ENCODE measurements around the gene PRR20G.

Gene PRR20G

DNA sequence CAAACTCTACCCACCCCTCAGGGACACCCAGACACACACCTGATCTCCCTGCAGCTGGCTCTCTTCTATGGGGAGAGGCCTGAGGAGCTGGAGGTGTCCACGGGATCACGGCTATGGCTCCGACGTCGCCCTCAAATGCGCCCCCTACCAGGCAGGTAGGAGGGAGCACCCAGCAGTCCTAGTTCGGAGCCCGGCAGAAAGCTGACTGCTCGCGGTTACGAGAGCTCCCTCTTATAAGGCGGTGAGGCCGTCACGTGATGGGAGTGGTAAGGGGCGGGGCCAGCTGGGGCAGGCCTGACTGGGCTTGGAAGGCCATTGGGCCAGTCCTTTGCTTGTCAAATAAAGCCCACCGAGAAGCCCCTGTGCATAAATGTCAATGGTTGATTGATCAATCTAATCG, at the start of gene PRR20G:
TSS of gene PRR20G (minus strand) at position 207 of the 400 bp plus-strand sequence. CDS start 681 bp downstream, outside the sequence.
- Histone ChIP-seq H3K27ac (ENCODE audit: low read depth, low read length) (no peak within 1 kb of the TSS), H3K27me3 (ENCODE audit: control insufficient read depth in 1 of 2, insufficient read depth in 2 of 2, low read length in 2 of 2) (no peaks in the 10 kb centered on the region), H3K9me3 (ENCODE audit: low read length) (no peaks in the 10 kb centered on the region), H3K4me3 (ENCODE audit: low read depth in 1 of 2, low read length in 2 of 2) (no peak within 1 kb of the TSS), H3K9ac (ENCODE audit: low read length) (no peak within 1 kb of the TSS), H3K36me3 (ENCODE audit: insufficient read depth, low read length) (no peaks in the 10 kb centered on the region), H3K4me1 (ENCODE audit: insufficient read depth, low read length) (no peaks in the 10 kb centered on the region)

DNA sequence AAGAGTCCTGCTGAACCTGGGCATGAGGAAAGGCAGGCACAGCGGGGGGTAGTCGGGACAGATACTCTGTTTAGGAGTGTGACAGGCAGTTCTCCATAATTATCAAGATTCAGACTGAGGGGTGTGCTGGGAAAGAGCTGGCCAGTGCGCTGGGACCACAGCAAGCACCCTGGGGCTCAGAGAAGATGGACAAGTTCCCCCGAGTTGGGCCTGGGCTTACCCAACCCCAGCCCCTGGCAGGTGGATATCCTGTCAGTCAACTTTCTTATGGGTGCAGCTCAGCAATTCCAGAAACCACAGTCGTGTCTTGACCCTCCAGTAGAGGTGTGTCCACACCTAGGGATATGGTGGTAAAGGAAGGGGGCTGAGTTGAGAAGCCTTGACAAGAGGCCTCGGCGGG, 49.2 kb upstream of the PRR20G start:
- Histone ChIP-seq H3K27ac (ENCODE audit: low read depth, low read length) (no peak overlapping the region), H3K9me3 (ENCODE audit: low read length) (no peaks in the 10 kb centered on the region), H3K36me3 (ENCODE audit: insufficient read depth, low read length) (no peaks in the 10 kb centered on the region), H3K9ac (ENCODE audit: low read length) (no peak overlapping the region), H3K4me1 (ENCODE audit: insufficient read depth, low read length) (no peaks in the 10 kb centered on the region), H3K4me3 (ENCODE audit: low read depth in 1 of 2, low read length in 2 of 2) (no peak overlapping the region), H3K27me3 (ENCODE audit: control insufficient read depth in 1 of 2, insufficient read depth in 2 of 2, low read length in 2 of 2) (peaks cover 24 to 42% of the 10 kb centered on the region in 2 donors)

DNA sequence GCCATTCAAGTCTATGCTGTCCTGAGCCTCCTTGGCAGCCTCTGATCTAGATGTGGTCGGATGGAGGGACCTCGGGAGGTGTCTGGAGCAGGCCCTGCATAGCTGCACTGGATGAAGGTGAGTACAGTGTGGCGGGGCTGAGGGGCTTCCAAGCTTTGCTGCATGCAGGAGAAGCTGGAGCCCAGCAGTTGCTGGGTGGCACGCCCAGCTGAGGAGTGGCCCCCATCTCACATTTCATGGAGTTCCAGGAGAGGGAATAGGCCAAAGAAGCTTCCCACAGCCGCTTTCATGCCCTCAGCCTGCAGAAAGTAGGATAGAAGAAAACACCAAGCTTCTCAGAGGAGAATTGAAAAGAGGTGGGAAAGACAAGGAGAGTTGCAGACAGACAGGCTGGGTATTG, 48.3 kb upstream of the PRR20G start:
- Histone ChIP-seq H3K9me3 (ENCODE audit: low read length) (no peaks in the 10 kb centered on the region), H3K4me3 (ENCODE audit: low read depth in 1 of 2, low read length in 2 of 2) (no peak overlapping the region), H3K27me3 (ENCODE audit: control insufficient read depth in 1 of 2, insufficient read depth in 2 of 2, low read length in 2 of 2) (peaks cover 24 to 39% of the 10 kb centered on the region in 2 donors)

DNA sequence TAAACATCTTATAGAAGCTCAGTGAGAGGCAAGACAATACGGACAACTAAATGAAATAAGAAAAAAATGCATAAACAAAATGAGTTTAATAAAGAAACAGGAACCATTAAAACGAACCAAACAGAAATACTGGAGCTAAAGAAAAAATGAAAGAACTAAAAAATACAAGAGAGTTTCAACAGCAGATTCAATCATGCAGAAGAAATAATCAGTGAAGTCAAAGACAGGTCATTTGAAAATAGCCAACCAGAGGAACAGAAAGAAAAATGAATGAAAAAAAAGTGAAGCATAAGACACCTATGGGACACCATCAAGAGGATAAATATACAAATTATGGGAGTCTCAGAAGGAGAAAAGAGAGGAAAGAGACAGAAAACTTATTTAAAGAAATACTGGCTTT, 42.5 kb upstream of the PRR20G start:
- H3K9ac ChIP-seq (ENCODE audit: low read length), result no peak overlapping the region
- H3K36me3 ChIP-seq (ENCODE audit: insufficient read depth, low read length), result no peaks in the 10 kb centered on the region
- no peak overlapping the region for H3K27ac ChIP-seq (ENCODE audit: low read depth, low read length)
- H3K4me1 ChIP-seq (ENCODE audit: insufficient read depth, low read length), result no peaks in the 10 kb centered on the region
- H3K4me3 ChIP-seq (ENCODE audit: low read depth in 1 of 2, low read length in 2 of 2), result no peak overlapping the region
- H3K9me3 ChIP-seq (ENCODE audit: low read length), result peaks cover 5% of the 10 kb centered on the region
- H3K27me3 ChIP-seq (ENCODE audit: control insufficient read depth in 1 of 2, insufficient read depth in 2 of 2, low read length in 2 of 2), result no peaks in the 10 kb centered on the region

More for the DNA sequence above, 48.3 kb upstream of the PRR20G start:
- Histone ChIP-seq H3K36me3 (ENCODE audit: insufficient read depth, low read length) (no peaks in the 10 kb centered on the region), H3K4me1 (ENCODE audit: insufficient read depth, low read length) (no peaks in the 10 kb centered on the region), H3K27ac (ENCODE audit: low read depth, low read length) (no peak overlapping the region), H3K9ac (ENCODE audit: low read length) (no peak overlapping the region)

DNA sequence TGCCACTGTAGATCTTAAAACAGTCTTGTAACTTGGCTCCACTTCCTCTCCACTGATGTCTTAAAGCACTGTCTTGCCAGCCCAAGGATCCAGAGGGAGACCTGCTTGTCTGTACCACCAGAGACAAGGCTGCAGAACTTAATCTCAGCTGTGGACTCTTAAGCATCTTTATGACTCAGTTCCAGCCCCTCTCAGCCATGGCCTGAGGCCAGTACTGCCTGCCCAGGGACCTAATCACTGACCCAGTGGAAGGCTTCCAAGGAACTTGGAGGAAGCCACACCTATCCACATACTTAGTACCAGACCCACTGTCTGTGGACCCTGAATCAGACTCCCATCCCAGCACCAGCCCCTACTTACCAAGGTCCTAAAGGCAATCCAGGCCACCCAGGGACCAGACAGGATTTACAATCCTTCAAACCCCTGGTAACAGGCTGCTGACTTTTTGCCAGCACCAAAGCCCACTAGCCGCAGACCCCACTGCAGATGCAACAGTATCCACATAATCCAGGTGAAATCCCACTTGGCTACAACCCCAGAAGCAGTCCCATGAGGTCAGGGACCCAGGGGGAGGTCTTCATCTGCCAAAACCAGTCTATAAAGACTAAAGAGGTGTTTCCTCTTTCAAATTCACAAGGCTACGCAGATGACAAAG, 41.9 kb upstream of the PRR20G start:
- Histone ChIP-seq H3K4me1 (ENCODE audit: insufficient read depth, low read length) (no peaks in the 10 kb centered on the region), H3K4me3 (ENCODE audit: low read depth in 1 of 2, low read length in 2 of 2) (no peak overlapping the region), H3K9ac (ENCODE audit: low read length) (no peak overlapping the region), H3K36me3 (ENCODE audit: insufficient read depth, low read length) (no peaks in the 10 kb centered on the region), H3K27ac (ENCODE audit: low read depth, low read length) (no peak overlapping the region), H3K27me3 (ENCODE audit: control insufficient read depth in 1 of 2, insufficient read depth in 2 of 2, low read length in 2 of 2) (no peaks in the 10 kb centered on the region), H3K9me3 (ENCODE audit: low read length) (peaks cover 5% of the 10 kb centered on the region)

DNA sequence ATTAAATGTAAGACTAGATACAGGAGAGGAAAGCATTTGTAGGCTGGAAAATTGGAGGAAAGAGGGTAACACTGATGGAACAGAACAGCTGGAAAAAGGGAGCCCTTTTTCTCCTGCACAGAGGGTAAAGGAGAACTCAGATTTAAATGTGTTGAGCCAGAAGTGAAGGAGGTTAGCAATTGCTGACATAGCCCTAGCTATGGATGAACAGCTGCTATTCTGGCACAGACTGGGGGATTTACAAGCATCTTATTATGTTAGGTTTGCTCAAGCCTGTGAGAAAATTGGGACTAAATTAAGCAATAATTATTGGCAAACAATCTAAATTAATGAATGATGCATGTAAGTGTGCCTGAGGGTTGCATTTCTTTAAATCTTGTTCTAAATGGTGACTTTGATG, 40.6 kb upstream of the PRR20G start:
- Histone ChIP-seq H3K4me1 (ENCODE audit: insufficient read depth, low read length) (no peaks in the 10 kb centered on the region), H3K9me3 (ENCODE audit: low read length) (peaks cover 5% of the 10 kb centered on the region), H3K4me3 (ENCODE audit: low read depth in 1 of 2, low read length in 2 of 2) (no peak overlapping the region), H3K27me3 (ENCODE audit: control insufficient read depth in 1 of 2, insufficient read depth in 2 of 2, low read length in 2 of 2) (no peaks in the 10 kb centered on the region), H3K9ac (ENCODE audit: low read length) (no peak overlapping the region), H3K27ac (ENCODE audit: low read depth, low read length) (no peak overlapping the region), H3K36me3 (ENCODE audit: insufficient read depth, low read length) (no peaks in the 10 kb centered on the region)

DNA sequence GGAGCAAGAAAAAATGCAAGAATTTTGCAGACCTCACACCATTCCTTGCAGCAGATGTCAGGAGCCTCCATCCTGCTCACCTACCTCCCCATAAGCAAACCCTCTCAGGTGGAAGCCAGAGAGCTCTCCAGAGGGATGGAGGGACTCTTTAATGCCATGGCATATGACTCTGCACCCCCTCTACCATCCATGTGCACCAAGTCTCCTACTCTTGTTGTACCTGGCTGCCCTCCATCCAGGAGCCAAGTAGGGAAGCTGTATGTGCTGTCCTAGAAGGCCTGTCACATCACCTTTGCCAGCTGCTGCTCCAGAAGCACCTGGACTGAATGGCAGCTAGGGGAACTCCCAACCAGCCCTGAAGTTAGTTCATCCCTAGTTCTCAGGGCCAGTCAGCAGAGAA, 38.5 kb upstream of the PRR20G start:
- Histone ChIP-seq H3K27me3 (ENCODE audit: control insufficient read depth in 1 of 2, insufficient read depth in 2 of 2, low read length in 2 of 2) (no peaks in the 10 kb centered on the region), H3K9ac (ENCODE audit: low read length) (no peak overlapping the region), H3K36me3 (ENCODE audit: insufficient read depth, low read length) (no peaks in the 10 kb centered on the region), H3K9me3 (ENCODE audit: low read length) (peaks cover 5% of the 10 kb centered on the region), H3K4me1 (ENCODE audit: insufficient read depth, low read length) (no peaks in the 10 kb centered on the region), H3K27ac (ENCODE audit: low read depth, low read length) (no peak overlapping the region), H3K4me3 (ENCODE audit: low read depth in 1 of 2, low read length in 2 of 2) (no peak overlapping the region)

DNA sequence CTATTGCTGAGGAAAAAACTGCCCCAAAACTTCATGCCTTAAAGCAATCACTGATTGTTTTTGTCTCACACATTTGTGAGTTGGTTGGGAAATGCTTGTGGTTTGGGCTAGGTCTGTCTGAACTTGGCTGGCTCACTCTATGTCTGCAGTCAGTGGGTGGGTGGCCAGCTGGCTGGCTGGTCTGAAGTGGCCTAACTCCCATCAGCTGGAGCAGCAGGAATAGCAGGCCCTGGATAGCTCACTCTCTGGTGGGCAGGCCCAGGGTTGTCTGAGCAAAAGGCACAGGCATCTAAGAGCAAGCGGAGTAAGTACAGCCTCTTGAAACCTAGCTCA, 37.7 kb upstream of the PRR20G start:
- no peak overlapping the region for H3K4me3 ChIP-seq (ENCODE audit: low read depth in 1 of 2, low read length in 2 of 2)
- H3K36me3 ChIP-seq (ENCODE audit: insufficient read depth, low read length), result no peaks in the 10 kb centered on the region
- H3K27me3 ChIP-seq (ENCODE audit: control insufficient read depth in 1 of 2, insufficient read depth in 2 of 2, low read length in 2 of 2), result no peaks in the 10 kb centered on the region
- H3K27ac ChIP-seq (ENCODE audit: low read depth, low read length), result no peak overlapping the region
- no peak overlapping the region for H3K9ac ChIP-seq (ENCODE audit: low read length)
- H3K4me1 ChIP-seq (ENCODE audit: insufficient read depth, low read length), result no peaks in the 10 kb centered on the region
- peaks cover 5% of the 10 kb centered on the region for H3K9me3 ChIP-seq (ENCODE audit: low read length)

DNA sequence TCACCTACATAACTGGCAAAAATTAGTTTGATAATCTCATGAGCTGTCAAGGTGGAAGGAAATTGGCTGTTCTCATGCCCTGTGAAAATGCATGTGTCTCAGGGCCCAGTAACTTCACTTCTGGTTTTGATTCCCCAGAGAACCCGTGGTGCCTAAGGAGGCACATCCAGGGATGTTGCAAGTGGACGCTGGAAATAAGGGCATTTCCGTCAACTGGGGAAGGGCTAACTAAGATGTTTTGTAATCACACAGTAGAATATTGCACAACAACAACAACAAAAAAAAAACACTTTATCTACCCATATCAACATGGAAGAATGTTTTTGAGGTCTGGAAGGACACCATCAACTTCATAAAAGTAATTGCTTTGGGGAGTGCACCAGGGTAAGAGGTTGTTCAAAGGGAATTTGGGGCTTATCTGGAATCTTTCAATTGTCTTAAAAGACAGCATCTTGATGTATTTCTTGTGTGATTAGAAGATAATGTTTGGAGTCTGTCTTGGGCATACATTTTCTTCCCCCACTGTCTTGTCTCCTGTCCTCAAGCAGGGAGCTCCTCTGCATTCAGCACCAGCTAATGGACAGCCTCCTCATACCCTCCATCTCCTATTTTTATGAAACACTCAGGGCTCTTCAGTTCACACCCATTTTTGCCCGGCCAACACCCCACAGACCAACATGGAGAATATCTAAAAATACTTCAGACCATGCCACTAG, 37.2 kb upstream of the PRR20G start:
- Histone ChIP-seq H3K36me3 (ENCODE audit: insufficient read depth, low read length) (no peaks in the 10 kb centered on the region), H3K9me3 (ENCODE audit: low read length) (peaks cover 5% of the 10 kb centered on the region), H3K4me1 (ENCODE audit: insufficient read depth, low read length) (no peaks in the 10 kb centered on the region), H3K27me3 (ENCODE audit: control insufficient read depth in 1 of 2, insufficient read depth in 2 of 2, low read length in 2 of 2) (no peaks in the 10 kb centered on the region), H3K9ac (ENCODE audit: low read length) (no peak overlapping the region), H3K4me3 (ENCODE audit: low read depth in 1 of 2, low read length in 2 of 2) (no peak overlapping the region), H3K27ac (ENCODE audit: low read depth, low read length) (no peak overlapping the region)

DNA sequence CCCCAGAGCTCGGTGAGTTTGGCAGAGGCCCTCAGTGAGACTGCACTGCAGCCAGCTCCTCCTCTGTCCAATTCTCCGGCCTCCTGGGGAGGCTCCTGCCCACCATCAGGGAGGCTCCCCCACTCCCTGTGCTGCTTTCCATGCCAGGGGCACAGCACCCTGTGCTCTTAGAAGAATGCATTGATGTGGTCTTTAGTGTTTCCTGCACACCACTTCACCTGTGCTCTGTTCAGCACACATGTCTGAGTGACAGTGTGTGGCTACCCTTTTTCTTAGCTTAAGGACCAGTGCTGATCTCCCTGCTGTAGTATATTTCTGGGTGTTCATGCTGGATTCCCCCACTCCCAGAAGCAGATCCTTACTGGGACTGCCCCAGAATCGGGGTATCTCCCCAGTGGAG, 36.2 kb upstream of the PRR20G start:
- Histone ChIP-seq H3K36me3 (ENCODE audit: insufficient read depth, low read length) (no peaks in the 10 kb centered on the region), H3K4me3 (ENCODE audit: low read depth in 1 of 2, low read length in 2 of 2) (no peak overlapping the region), H3K27ac (ENCODE audit: low read depth, low read length) (no peak overlapping the region), H3K9ac (ENCODE audit: low read length) (no peak overlapping the region), H3K4me1 (ENCODE audit: insufficient read depth, low read length) (no peaks in the 10 kb centered on the region), H3K27me3 (ENCODE audit: control insufficient read depth in 1 of 2, insufficient read depth in 2 of 2, low read length in 2 of 2) (no peaks in the 10 kb centered on the region), H3K9me3 (ENCODE audit: low read length) (no peaks in the 10 kb centered on the region)

DNA sequence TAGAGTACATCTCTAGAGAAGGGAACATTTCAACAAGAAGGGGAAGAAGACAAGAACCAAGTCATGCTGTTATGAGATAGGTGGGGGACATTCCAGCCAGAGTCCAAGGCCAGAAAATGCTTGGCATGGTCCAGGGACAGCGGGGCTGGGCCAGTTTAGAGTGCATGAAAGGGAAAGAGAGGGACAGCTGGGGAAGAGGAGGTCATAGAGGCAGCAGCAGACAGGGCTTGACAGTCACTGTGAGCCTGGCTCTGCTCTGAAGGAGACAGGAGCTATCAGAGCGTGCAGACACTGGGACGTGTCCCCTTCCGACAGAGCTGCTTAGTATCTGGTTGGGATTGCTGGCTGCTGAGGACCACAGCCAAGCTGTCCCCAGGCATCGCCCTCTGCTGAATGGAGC, 35.7 kb upstream of the PRR20G start:
- Histone ChIP-seq H3K27ac (ENCODE audit: low read depth, low read length) (no peak overlapping the region), H3K4me1 (ENCODE audit: insufficient read depth, low read length) (no peaks in the 10 kb centered on the region)

DNA sequence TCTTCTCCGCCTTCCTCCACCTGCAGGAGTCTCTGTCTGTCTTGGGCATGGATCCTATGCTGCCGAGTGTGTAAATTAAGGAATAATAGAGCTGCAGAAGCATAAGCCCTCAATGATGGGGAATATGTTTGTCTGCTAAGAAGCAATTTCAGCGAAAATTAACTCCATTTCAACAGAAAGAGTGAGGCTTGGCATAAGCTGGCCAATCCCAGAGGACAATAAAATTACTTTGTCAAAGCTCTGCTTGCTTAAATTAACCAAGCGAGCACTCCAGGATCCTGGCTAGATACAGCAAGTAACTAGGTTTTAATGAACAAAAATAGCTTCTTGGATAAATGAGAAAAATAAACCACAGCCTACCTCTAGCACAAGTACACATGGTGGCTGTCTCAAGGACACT, 33.5 kb upstream of the PRR20G start:
- Histone ChIP-seq H3K9ac (ENCODE audit: low read length) (no peak overlapping the region), H3K9me3 (ENCODE audit: low read length) (no peaks in the 10 kb centered on the region), H3K27me3 (ENCODE audit: control insufficient read depth in 1 of 2, insufficient read depth in 2 of 2, low read length in 2 of 2) (no peaks in the 10 kb centered on the region), H3K27ac (ENCODE audit: low read depth, low read length) (no peak overlapping the region), H3K4me3 (ENCODE audit: low read depth in 1 of 2, low read length in 2 of 2) (no peak overlapping the region), H3K36me3 (ENCODE audit: insufficient read depth, low read length) (no peaks in the 10 kb centered on the region), H3K4me1 (ENCODE audit: insufficient read depth, low read length) (no peaks in the 10 kb centered on the region)

More for the DNA sequence above, 35.7 kb upstream of the PRR20G start:
- Histone ChIP-seq H3K4me3 (ENCODE audit: low read depth in 1 of 2, low read length in 2 of 2) (no peak overlapping the region), H3K9me3 (ENCODE audit: low read length) (no peaks in the 10 kb centered on the region), H3K27me3 (ENCODE audit: control insufficient read depth in 1 of 2, insufficient read depth in 2 of 2, low read length in 2 of 2) (no peaks in the 10 kb centered on the region), H3K9ac (ENCODE audit: low read length) (no peak overlapping the region), H3K36me3 (ENCODE audit: insufficient read depth, low read length) (no peaks in the 10 kb centered on the region)

Data from muscle layer of colon (tissue), 2 donors.